Peyer's patch (tissue), 4 donors: ENCODE data around the gene PKNOX2. TPM values are rescaled to one million over a fixed set of nuclear protein-coding genes. Genes with fewer than 3 reads are reported as not detected.

Experiments used
- DNase-seq, 3 donors: peaks; one replicate each; pipeline ENCODE4 v3.0.0-alpha.2; 2017 to 2019
- H3K27ac ChIP-seq, 4 donors: fragments of 200-600 bp; sonication (generic); one replicate each; pipeline ENCODE4 v1.5.1; 2016 to 2019
- H3K27me3 ChIP-seq, 2 donors: fragments of 200-600 bp; sonication (generic); one replicate each; pipeline ENCODE4 v1.5.1; 2019
- H3K36me3 ChIP-seq, 3 donors: fragments of 200-600 bp; sonication (generic); one replicate each; pipeline ENCODE4 v1.5.1; 2016 to 2019
- H3K4me1 ChIP-seq, 4 donors: fragments of 200-600 bp; sonication (generic); one replicate each; pipeline ENCODE4 v1.5.1; 2016 to 2019
- H3K4me3 ChIP-seq, 4 donors: fragments of 200-600 bp; sonication (generic); 1 replicate in 3 of 4; 2 replicates in 1 of 4; pipeline ENCODE4 v1.5.1; 2016 to 2019; ENCODE audit warnings: mild to moderate bottlenecking in 1 of 4
- H3K9me3 ChIP-seq, 4 donors: fragments of 200-600 bp; sonication (generic); one replicate each; pipeline ENCODE4 v1.5.1; 2016 to 2019; ENCODE audit warnings: mild to moderate bottlenecking in 1 of 4
- POLR2A ChIP-seq, 2 donors: fragments of 450-650 bp; IDR thresholded peaks; one replicate each; pipeline ENCODE4 v1.5.1; 2017; ENCODE audit warnings: antibody characterized with exemption in 2 of 2, mild to moderate bottlenecking in 2 of 2, moderate library complexity in 2 of 2
- total RNA-seq, 4 donors: library from RNA; depleted of rRNA; stranded (reverse); fragments of >200 nt; gene quantifications; one replicate each; pipeline ENCODE4 v1.1.0, GENCODE V29; 2016
- TF ChIP-seq, protein P1 (sequence below), 6 experiments: fragments of 450-650 bp in 4 of 6; fragments of 200-600 bp in 2 of 6; sonication (generic) in 1 of 6; IDR thresholded peaks; one replicate each; pipeline ENCODE4 v1.5.1; 2017 to 2019; ENCODE audit warnings: antibody characterized with exemption in 6 of 6, mild to moderate bottlenecking in 3 of 6, moderate library complexity in 1 of 6

The PKNOX2 gene
- total RNA-seq, 4 donors from 2014 or later: 1.4 to 8.3 TPM; not detected in 2

DNA sequence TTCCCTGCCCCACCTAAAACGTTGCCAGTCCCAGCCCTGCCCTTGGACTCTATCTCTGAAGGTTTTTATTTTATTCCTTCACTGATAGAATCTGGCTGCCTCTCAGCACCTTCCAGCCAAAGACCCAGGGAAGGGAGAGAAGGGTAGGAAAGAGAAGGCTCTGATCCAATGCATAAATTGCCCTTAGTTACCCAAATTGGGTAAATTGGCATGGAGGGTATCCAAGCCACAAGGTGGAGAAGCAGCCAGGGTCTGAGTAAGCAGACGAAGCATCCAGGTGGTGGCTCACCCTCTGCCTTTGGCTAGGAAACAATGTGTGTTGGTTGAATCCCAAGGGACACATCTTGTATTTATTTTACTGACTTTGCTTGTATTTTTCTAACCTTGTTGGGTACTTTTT is 242.5 kb downstream of the PKNOX2 start:
- no peak overlapping the region for H3K27ac ChIP-seq
- no peak for TF ChIP-seq POLR2A (IDR thresholded peaks at IDR 0.05)
- TF ChIP-seq, protein P1, sequence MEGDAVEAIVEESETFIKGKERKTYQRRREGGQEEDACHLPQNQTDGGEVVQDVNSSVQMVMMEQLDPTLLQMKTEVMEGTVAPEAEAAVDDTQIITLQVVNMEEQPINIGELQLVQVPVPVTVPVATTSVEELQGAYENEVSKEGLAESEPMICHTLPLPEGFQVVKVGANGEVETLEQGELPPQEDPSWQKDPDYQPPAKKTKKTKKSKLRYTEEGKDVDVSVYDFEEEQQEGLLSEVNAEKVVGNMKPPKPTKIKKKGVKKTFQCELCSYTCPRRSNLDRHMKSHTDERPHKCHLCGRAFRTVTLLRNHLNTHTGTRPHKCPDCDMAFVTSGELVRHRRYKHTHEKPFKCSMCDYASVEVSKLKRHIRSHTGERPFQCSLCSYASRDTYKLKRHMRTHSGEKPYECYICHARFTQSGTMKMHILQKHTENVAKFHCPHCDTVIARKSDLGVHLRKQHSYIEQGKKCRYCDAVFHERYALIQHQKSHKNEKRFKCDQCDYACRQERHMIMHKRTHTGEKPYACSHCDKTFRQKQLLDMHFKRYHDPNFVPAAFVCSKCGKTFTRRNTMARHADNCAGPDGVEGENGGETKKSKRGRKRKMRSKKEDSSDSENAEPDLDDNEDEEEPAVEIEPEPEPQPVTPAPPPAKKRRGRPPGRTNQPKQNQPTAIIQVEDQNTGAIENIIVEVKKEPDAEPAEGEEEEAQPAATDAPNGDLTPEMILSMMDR (IDR thresholded peaks at IDR 0.05): no peak
- H3K36me3 ChIP-seq: no peaks in the 10 kb centered on the region
- H3K27me3 ChIP-seq: no peaks in the 10 kb centered on the region
- no peaks in the 10 kb centered on the region for H3K9me3 ChIP-seq
- no peak for DNase-seq
- no peak overlapping the region for H3K4me3 ChIP-seq
- no peaks in the 10 kb centered on the region for H3K4me1 ChIP-seq

DNA sequence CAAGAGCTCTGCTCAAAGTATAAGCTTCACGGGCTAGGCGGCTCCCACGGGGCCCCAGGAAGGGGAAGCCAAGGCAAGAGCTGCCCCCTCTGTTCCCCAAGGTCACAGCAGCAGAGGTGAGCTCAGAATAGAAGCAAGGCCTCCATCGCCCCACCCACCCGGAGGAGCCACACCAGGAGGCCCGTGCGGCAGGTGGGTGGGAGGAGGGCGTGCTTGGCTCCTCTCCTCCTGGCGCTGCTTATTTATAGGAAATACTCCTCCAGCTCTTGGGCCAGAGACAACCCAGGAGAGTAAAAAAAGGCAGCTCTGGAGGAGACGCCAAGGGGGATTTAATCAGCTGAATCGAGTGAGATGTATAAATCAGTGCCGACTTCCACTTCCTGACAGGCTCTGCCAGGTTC is 243.8 kb downstream of the PKNOX2 start:
- DNase-seq: no peak
- Histone ChIP-seq H3K4me1 (no peaks in the 10 kb centered on the region), H3K27me3 (no peaks in the 10 kb centered on the region), H3K36me3 (no peaks in the 10 kb centered on the region), H3K9me3 (no peaks in the 10 kb centered on the region), H3K4me3 (no peak overlapping the region), H3K27ac (no peak overlapping the region)
- TF ChIP-seq, protein P1 (IDR thresholded peaks at IDR 0.05): no peak
- no peak for TF ChIP-seq POLR2A (IDR thresholded peaks at IDR 0.05)

DNA sequence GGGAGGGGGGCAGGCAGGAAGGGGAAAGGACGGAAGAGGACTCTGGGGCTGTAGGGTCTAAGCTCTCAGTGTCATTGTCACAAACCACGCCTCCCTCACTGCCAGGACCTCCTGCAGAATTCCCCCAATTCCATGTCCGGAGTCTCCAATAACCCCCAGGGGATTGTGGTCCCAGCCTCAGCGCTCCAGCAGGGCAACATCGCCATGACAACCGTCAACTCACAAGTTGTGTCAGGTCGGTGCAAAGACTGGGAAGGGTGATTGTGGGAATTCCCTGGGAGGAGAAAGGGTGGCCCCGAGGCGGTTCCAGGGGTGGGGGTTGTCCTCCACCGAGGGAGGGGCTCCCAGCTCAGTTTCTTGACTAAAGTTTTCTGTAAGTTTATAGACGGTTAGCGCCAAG is 245.5 kb downstream of the PKNOX2 start:
- no peak overlapping the region for H3K27ac ChIP-seq
- H3K9me3 ChIP-seq: no peaks in the 10 kb centered on the region
- no peak overlapping the region for H3K4me3 ChIP-seq
- H3K36me3 ChIP-seq: no peaks in the 10 kb centered on the region
- TF ChIP-seq, protein P1 (IDR thresholded peaks at IDR 0.05): no peak
- TF ChIP-seq POLR2A (IDR thresholded peaks at IDR 0.05): no peak
- no peaks in the 10 kb centered on the region for H3K4me1 ChIP-seq
- no peaks in the 10 kb centered on the region for H3K27me3 ChIP-seq
- DNase-seq: no peak

DNA sequence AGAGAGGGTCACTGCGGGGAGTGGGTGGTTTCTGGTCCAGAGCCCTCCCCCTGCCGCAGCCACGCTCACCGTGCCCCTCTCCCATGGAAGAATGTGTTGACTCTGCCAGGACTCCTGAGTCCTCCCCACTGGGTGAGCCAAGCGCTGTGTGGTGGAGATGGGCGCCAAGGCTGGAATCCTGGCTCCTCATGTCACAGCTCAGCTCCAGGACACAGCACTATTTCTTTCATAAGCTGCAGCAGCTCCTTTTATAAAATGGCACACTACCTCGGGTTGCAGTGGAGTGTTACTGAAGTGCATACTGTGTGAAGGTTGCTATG is 247.6 kb downstream of the PKNOX2 start:
- Histone ChIP-seq H3K4me1 (no peaks in the 10 kb centered on the region), H3K27me3 (no peaks in the 10 kb centered on the region), H3K9me3 (no peaks in the 10 kb centered on the region), H3K36me3 (no peaks in the 10 kb centered on the region), H3K27ac (no peak overlapping the region), H3K4me3 (no peak overlapping the region)
- TF ChIP-seq POLR2A (IDR thresholded peaks at IDR 0.05): no peak
- DNase-seq: no peak

DNA sequence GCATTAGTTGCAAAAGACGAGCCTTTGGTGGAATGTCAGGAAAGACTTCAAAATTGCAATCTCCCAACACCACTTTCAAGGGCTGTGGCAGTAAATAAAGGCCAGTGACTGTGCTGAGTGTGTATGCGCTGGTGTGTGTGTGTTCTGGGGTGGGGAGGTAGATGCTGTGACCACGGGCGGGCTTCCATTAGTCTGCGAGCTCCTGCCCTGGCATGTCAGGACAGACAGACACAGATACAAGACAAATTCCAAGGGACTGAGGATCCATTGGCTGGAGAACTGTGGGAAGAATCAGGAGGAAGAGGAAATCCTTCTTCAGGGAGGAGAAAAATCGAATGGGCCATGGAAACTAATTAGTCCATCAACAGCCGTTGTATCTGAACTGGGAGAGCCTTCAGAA is 248.0 kb downstream of the PKNOX2 start:
- no peak overlapping the region for H3K27ac ChIP-seq
- no peaks in the 10 kb centered on the region for H3K4me1 ChIP-seq
- H3K4me3 ChIP-seq: no peak overlapping the region
- no peaks in the 10 kb centered on the region for H3K9me3 ChIP-seq
- no peak for DNase-seq
- TF ChIP-seq POLR2A (IDR thresholded peaks at IDR 0.05): no peak
- TF ChIP-seq, protein P1 (IDR thresholded peaks at IDR 0.05): no peak
- no peaks in the 10 kb centered on the region for H3K36me3 ChIP-seq
- no peaks in the 10 kb centered on the region for H3K27me3 ChIP-seq

DNA sequence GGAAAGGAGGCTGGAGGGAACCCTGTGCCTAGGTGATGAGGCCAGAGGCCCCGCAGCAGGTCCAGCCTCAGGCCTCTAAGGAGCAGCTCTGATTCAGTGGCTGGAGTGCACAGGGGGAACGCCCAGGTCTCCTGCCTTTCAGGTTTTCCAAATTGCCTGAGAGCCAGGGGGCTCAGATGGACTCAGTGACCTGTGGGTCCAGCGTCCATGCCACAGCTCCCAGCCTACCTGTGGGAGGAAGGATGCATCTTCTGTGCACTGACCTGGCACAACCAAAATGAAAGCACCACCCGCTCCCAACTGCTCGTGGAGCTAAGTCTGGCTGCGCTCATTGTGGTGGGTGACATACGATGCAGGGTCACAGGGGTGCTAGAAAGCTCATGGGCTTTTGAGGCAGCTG is 248.7 kb downstream of the PKNOX2 start:
- no peak for DNase-seq
- H3K27ac ChIP-seq: no peak overlapping the region
- no peaks in the 10 kb centered on the region for H3K9me3 ChIP-seq
- no peaks in the 10 kb centered on the region for H3K4me1 ChIP-seq
- no peaks in the 10 kb centered on the region for H3K36me3 ChIP-seq
- TF ChIP-seq, protein P1 (IDR thresholded peaks at IDR 0.05): no peak
- TF ChIP-seq POLR2A (IDR thresholded peaks at IDR 0.05): no peak
- no peaks in the 10 kb centered on the region for H3K27me3 ChIP-seq
- H3K4me3 ChIP-seq: no peak overlapping the region
